ENCODE data around the gene CFAP61.

Gene CFAP61

DNA sequence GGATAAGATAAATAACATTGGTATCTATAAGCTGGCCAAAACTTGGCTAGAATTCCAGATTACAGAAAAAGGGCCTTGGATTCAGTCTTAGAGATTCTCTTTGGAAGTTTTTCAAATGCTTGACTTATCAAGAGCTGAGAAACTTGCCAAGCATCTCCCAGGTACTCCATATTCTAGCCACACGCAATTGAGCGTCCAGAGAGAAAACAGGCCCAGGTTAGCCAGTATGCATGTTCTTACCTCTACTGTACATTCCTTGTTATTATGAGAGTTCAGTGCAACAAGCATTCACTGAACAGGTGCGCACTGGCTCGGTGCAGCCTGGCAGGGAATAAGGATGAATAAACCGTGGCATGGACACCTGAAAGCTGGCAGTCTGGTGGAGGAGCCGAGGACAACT, 13.7 kb upstream of the CFAP61 start:
- no peak for DNase-seq

DNA sequence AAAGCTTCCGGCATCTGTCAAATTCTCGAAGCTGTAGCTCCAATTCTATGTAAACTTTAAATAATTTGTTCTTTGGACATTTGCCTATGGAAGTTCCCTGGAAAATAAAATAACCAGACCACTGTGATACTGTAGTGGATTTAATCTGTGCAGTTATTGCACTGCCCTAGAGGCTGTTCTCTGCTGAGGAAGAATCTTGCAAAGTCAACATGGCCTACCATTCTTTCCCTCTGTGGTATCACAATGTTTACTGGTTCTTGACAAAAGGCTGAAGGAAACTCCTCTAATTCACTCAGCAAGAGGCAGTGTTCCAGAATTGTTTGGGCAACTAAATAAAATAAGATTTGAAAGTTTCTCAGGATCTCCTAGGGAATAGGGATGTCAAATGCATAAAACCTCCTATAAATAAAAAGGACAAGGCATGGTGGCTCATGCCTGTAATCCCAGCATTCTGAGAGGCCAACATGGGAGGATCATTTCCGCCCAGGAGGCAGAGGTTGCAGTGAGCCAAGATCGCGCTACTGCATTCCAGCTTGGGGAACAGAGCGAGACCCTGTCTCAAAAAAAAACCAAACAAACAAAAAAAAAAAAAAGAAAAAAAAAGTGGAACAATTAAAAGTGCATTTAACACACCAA, 12.5 kb upstream of the CFAP61 start:
- no peak for DNase-seq

DNA sequence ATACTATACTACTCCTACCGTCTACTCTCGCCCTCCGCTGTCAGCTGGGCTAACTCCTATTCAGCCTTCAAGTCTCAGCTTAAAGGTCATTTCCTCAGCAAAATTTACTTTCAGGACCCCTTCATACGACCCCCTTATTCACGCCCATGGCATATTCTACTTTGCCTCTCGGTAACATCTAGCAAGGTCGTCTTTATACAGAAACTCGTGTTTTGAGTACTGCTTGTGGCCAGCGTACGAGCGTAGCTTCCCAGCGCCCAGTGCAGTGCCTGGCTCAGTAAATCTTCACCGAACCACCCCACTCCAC, 612 bp upstream of the CFAP61 start:
- no peak for DNase-seq

DNA sequence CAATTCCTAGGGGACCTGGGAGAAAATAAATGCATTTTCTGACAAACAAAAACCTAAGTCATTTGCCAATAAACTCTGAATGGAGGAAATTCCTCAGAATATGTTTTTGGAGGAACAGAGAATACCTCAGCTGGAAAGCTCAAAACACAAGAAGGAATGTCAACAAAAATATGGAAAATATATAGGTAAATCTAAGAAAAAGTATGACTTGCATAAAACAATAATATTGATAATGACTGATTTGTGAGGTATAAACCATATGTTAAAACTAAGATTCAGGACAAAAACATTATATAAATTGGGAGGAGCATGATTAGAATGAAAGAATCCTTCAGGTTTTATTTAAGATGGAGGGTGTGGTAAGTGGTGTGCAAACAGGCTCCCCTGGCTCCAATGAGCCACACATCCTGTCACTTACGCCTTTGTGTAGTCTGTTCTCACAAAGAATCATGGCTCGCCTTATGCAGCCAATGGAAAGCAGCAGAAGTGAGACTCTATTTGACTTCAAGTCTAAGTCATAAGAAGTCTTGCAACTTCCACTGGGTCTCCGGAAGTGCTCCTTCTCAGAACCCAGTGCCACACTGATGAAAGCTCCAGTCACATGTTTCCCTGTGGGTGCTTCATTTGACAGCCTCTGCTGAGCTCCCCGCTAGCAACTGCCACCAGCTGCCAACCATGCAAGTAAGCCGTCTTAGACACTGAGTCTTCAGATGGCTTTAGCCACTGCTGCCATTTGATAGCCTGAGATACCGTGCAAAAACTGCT, 8.1 kb downstream of the CFAP61 start:
- no peak for DNase-seq

DNA sequence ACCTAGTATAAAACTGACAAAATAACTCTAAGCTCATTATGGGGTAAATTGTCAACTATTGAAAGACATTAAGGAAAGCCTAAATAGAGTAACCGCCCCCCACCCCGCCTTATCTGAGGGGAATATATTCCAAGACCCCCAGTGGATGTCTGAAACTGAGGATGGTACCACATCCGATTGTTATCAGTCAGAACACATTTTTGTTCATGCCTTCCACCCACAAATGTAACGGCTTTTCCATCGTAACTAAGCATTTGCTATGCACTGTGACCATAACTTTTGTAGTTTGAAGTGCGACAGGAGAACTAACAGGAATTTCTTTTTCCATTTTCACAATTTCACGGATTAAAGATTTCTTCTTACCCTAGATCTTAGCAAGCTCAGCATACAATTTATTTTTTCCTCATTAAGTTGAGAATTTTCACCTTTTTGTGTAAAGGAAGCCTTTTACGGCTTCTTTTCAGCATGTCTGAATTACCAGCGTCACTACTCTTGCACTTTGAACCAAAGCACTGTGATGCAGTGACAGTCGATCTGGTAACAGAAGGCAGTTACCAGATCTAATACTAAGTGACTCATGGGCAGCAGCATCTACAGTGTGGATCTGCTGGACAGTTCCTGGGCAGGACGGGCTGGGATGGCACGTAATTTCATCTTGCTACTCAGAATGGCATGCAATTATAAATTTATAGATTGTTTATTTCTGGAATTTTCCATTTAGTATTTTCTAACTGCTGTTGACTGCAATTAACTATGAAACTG, 11.8 kb downstream of the CFAP61 start:
- no peak for DNase-seq

DNA sequence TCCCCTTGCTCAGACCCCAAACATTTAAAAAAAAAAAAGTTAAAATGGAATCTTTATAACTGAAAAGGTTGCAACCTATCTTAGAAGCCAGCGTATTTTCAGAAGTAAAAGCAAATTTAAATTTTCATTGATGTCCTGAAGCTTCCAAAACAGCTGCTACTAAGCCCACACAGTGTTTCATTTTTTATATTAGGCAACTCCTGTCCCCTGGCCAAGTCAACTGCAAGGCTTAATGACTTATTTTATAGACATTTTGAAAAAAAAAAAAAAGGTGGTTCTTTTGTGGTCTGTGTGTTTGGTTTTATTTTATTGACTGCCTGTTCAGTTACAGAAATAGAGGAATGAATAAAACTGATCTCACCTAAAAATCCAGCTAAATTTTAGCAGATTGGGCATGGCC, 13.0 kb downstream of the CFAP61 start:
- DNase-seq, result no peak

DNA sequence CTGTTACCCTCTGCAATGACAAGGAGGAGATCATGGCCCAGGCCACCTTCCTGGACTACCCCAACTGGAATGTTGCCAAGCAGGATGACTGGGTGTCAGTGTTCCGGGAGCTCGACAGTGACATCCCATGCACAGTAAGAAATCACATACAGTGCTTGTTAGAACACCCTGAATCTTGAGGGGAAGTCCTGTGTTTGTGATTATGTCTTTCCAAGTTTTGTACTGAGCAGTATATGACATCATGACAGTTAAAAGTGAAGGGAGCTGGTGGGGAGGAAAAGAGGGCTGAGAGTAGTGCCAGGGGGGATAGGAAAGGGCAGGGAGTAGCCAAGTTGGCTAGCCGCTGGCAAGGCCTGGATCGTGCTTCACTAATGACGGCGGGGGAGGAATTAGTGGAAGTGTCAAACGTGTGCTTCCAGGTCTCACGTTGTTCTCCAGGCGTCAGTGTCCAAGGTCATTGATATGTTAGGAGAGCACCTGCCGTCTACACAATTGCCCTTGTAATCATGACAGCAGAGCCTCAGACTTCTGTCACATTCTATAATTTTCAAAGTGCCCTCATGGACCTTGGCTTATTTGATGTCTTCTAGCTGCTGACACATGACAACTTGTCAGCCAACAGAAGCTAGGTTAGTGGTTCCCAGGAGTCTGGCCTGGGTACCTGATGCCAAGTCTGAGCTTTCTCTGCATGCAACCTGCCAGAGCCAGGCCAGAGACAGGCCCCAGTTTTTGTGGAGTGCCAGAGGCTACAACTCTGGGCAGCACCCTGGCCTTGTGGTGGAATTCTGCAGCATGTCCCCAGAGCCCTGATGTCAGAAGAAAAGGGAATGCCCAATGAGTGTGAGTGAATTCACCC, 18.8 kb downstream of the CFAP61 start:
- no peak for DNase-seq

DNA sequence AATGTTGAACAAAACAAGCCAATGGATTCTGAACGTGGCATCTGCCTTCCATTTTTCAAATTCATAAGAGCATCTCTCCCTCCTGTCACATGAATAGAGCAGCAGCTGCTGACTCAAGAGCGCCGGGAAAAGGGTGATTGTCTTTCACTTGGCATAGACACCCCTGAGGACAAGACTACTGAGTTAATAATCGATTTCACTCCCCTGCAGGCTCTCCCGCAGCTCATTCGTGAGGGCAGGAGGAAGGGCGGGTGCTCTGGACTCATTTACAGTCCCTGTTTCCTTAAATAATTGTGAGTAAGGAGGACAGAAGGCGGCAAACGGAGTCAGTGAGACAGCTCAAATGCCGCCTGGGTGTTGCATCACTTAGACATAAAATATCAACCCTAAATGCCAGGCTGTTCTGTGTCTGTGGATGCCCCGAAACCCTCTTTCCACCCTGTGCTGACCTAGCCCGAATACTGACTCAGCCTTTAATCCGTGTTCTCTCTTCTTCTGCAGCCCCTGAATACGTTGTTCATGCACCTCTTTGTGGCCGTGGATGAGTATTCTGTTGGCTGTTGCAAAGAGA, 21.6 kb downstream of the CFAP61 start:
- DNase-seq, result no peak

DNA sequence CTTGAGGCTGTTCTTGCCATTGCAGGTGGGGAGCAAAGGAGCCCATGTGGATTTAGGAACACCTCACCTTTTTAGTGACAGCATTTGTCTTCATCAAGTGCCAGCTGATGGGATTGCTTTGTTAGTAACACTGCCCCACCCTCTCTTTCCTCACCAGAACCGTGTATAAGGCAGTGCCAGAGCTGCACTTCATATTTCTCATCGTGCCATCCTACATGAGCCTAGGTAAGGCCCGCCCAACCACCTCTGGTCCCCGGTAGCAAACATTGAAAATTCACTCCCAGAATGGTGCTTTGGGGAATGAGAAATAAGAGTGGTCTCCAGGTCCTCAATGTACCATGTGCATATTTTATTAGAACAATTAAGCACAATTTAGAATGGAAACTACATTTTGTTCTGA, 22.7 kb downstream of the CFAP61 start:
- no peak for DNase-seq

DNA sequence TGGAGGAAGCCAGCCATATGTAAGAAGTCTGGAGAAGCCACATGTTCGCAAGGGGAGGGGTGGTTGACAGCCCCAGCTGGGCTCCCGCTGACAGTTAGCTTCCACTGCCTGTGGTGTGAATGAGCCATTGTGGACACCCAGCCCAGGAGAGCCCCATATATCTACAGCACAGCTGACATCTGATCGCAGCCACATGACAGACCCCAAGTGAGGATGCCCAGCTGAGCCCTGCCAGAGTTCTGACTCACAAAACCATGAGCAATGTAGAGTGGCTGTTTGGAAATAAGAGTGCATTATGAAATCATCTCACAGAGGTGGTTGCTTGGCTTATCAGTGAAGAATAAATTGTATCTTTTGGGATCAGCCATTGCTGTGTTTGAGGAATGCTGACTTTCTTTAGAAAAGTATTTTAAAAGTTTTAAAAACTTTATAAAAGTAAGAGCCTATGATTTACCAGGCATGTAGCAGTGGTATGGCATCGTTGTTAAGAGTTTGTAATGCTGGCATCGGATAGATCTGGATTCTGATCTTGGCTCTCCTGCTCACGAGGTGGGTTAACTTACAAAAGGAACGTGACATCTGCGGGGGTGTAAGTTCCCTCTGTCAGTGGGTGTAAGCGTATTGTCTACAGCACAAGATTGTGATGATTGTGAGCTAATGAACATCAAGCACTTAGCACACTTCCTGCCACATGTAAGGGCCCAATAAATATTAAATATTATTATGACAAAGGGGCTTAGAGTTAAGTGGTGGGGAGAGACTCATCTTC, 24.1 kb downstream of the CFAP61 start:
- DNase-seq, result no peak

DNA sequence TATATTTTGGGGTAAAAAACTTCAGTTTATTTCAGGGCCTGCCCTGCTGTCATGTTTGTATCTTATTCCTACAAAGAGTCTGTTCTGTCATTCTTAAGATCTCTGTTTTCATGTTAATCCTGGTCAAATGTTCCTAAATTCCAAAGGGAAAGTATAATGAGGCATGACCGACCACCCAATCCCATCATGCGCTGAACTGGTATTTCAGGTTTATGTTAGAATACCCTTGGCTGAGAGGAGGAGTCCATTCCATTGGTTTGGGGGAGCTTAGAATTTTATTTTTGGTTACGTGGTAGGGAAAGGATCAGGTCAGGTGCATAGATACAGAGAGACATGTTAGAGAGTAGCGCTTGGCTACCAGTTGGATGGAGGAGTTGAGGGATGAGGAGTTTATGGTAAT, 25.7 kb downstream of the CFAP61 start:
- no peak for DNase-seq

DNA sequence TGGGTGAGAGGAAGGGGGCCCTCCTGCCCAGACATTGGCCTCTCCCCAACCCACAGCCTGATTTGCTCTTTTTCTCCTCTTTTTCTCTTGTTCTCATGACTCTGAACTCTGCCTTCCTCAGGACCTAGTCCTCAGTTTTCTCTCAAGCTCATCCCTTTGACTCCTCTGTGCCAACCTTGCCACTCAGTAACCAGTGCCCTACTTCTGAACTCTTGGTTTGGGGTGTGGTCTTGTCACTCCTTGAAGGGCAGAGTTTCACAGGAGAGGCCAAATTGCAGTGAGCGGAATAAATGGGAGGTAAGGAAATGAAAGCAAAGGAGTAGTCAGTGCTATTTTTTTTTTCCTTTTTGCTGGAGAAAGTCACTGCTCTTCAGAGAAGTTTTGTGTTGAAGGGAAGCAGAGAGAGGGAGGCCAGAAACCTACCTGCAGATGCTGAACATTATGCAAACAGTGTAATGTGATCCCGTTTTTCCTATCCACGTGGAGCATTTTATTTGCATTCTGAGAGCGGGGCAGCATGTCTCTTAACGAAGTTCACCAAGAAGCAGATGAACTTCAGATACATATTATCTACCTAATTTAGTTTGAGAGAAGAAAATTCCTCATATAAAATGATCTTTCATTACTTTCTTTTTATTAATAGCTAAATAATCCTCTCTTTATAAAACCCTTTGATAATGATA, 26.9 kb downstream of the CFAP61 start:
- no peak for DNase-seq

DNA sequence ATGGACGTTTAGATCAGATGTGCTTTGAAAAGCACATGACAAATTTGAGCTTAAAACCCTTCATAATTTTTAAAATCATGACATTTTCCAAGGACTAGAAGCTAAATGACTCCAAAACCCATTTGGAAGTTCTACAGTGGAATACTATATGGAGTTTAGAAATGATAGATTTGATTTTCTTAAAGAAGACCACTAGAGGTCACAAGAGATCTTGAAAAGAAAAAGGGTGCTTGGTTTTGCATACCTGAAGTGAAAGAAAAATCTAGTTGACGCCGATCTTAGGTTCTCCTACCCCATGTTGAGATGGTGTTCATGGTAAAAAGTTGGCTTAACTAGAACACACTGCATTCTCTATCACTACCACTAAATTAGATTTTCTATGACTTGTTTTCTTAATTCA, 31.5 kb downstream of the CFAP61 start:
- no peak for DNase-seq

DNA sequence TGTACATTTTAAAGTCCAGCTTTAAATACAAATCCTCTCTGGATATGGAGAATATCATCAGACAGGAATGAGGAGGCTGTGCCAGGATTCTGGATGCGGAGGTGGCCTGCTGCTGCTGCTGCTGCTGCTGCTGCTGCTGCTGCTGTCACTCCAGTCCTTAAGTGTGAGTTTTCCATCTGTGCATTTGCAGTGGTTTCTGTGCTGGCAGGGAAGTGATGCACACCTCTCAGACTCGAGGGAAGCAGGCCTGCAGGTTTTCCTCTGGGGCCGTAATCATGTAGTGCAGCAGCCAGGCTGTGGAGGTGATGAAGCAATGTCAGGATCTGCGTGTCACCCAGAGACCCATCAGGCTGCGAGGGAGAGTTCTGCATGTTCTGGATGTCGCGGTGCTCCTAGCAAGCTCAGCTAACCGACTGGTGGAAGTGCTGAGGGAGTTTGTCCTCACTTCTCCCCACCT, 32.0 kb downstream of the CFAP61 start:
- no peak for DNase-seq

DNA sequence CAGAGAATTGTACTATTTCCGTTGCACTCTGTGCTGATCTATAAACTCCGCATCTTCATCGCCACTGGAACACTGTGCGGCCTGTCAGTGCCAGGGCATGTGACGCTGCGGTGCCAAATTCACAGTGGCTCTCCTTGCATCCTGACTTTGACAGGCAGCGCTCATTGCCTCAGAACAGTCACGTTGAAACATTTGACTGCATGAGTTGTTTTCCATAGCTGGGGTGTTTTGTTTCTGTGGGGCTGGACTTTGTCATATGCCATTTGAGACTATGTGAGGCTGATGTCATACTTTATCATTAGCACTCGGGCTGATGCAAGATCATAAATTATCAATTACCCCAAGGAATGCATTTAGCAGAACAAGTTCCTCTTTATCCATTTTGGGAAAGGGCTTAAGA, 32.7 kb downstream of the CFAP61 start:
- DNase-seq, result no peak

DNA sequence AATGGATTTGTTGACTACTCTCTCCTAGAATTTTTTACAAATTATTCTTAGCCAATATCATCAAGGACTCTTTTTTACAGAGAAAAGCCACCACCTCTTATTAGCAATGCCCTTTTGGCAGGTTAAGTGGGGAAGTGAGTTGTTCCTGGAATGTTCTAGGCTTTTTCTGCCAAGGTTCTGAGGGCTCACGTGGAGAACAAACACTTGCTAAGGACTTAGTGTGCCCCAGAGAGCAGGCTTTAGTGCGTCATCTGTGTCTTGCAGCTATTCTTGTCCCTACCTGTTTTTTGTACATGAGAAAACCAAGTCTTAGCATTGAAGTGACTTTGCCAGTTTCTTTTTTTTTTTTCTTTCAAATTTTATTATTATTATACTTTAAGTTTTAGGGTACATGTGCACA, 33.5 kb downstream of the CFAP61 start:
- no peak for DNase-seq

DNA sequence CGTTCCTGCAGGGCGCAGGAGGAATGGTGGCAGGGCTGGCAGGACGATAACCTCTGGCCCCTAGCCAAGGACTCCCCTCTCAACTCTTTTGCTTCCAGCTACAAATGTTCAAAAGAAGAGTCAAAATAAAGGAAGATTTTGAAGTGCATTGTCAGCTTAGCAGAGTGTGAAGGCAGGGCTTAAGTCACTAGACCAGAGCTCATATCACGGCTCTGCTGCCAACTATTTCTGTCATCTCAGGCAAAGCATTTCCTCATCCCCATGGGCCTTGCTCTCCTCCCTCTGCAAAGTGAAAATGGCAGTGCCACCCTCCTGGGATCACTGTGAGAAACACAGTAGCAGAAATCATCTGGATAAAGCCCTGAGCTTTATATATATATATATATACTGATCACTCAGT, 36.7 kb downstream of the CFAP61 start:
- no peak for DNase-seq

DNA sequence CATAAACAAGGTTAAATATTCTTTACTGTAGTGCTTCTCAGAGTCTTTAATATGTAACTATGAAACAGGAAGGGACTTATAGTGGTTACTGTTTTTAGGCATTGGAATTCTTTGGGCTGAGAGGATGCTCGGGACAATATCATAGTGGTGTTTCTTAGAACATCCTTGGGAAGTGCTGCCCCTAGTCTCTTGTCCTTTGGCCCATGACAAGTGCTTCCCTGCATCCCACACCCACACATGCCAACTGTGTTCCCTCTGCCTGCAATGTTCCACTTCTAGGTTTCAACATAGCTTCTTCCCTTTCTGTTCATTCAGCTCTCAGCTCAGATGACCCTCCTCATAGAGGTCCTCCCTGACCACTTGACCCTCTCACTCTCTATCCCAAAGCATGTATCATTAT, 37.6 kb downstream of the CFAP61 start:
- DNase-seq, result no peak

DNA sequence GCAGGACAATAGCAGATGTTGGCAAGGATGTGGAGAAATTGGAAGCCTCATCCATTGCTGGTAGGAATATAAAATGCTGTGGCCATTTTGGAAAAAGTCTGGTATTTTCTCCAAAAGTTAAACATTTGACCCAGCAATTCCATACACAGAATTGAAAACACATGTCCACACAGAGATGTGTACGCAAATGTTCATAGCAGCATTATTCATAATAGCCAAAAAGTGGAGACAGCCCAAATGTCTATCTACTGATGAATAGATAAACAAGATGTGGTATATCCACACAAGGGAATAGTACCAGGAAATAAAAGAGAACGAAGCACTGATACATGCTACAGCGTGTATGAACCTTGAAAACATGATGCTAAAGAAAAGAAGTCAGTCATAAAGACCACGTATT, 40.5 kb downstream of the CFAP61 start:
- no peak for DNase-seq

DNA sequence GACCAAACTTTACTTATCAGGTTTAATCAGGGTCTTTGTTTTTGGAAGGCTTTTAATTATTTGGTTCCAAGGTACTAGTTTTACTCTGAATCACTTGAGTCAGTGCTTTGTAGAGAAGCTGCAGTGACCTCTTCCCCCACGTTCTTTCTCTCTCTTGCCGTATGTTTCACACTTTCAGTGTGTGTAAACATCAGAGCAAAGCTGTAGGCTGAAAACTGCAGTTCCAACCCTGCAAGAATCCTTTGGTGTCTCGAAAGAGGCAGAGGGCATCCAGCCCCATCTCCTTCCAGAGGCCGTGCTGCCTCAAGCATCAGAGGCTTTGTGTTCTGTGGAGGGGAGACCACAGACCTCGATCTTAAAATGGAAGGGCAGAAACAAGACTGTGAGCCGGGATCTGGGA, 42.1 kb downstream of the CFAP61 start:
- no peak for DNase-seq

DNA sequence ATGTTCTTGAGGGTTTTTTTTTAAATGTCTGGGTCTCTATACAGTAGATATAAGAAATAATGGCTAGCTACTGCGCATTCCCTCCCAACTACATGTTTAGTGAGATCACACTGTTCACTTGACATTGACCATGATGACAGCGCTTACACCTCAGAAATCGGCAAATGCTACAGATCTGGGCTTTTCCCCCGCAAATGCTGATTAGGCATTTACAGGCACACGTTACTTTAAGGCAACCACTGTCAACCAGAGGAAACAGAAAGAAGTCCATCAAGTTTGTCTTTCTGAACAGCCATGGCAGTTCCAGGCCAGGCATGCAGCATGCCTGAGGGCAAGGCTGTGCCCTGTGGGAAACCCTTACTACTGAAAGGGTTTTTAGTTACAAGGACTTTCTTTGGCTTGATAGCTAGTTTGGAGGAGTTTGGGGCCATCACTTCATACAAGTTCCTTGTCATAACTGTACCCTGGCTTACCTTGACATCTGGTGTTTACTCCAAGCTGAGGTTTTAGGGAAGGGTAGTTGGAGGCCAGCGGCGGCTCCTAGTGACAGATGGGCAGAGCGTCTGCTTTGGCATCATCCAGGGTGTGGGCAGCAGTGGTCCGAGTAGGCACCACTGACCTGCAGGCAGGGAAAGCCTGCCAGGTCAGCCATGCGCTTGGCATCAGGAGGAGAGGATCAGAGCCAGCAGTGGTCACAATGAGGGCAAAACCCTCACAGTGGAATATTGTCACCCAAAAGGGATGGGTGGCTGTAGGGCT, 43.0 kb downstream of the CFAP61 start:
- DNase-seq, result no peak
